H1 (cell line): Measurements from ENCODE around the gene ZFP14. TPM values are rescaled to one million over a fixed set of nuclear protein-coding genes. Genes with fewer than 3 reads are reported as not detected.

Experiments
- CTCF ChIA-PET: fragments of 300-600 bp; sonication (Branson Sonifier 250); formaldehyde crosslinking; loops from one replicate; lab custom pipeline; 2021; ENCODE audit not compliant: partially characterized antibody; lab: Charles Lee
- POLR2A ChIA-PET: fragments of 300-600 bp; sonication (Branson Sonifier 250); formaldehyde crosslinking; loops from one replicate; lab custom pipeline; 2021; ENCODE audit warnings: inconsistent platforms; ENCODE audit not compliant: partially characterized antibody; lab: Charles Lee
- DNase-seq, 2 experiments: peaks; one replicate each; pipeline versions ENCODE4 v3.0.0 to v3.0.0-alpha.2; 2010 to 2022; ENCODE audit warnings: low spot score in 2 of 2, low read depth in 1 of 2, mixed read lengths in 1 of 2
- FAIRE-seq: peaks from 2 replicates; lab custom pipeline; 2011; peaks lifted over from hg19 to GRCh38; lab: Jason Lieb, UNC
- H2AFZ ChIP-seq: 2 replicates; pipeline ENCODE4 v1.8.1; 2012; ENCODE audit warnings: low read length, inconsistent platforms
- H2AK5ac ChIP-seq: 2 replicates; pipeline ENCODE4 v1.6.1; 2013; ENCODE audit warnings: low read depth, low read length
- H2BK120ac ChIP-seq: replicated peaks from 2 replicates; pipeline ENCODE3; 2013; ENCODE audit warnings: low read depth, low read length, inconsistent platforms
- H2BK12ac ChIP-seq: 2 replicates; pipeline ENCODE4 v1.6.1; 2013; ENCODE audit warnings: low read depth, low read length
- H2BK15ac ChIP-seq: 2 replicates; pipeline ENCODE4 v1.6.1; 2013; ENCODE audit warnings: low read length
- H2BK20ac ChIP-seq: 2 replicates; pipeline ENCODE4 v1.6.1; 2013; ENCODE audit warnings: low read length
- H2BK5ac ChIP-seq: 2 replicates; pipeline ENCODE4 v1.6.1; 2013; ENCODE audit warnings: low read depth, low read length
- H3K14ac ChIP-seq: 2 replicates; pipeline ENCODE4 v1.6.1; 2013; ENCODE audit warnings: inconsistent platforms; ENCODE audit not compliant: insufficient read length
- H3K18ac ChIP-seq: 2 replicates; pipeline ENCODE4 v1.6.1; 2013; ENCODE audit warnings: low read length; ENCODE audit errors: extremely low read depth
- H3K23ac ChIP-seq: 2 replicates; pipeline ENCODE4 v1.6.1; 2013; ENCODE audit warnings: inconsistent platforms; ENCODE audit not compliant: insufficient read length
- H3K23me2 ChIP-seq: 2 replicates; pipeline ENCODE4 v1.6.1; 2013; ENCODE audit warnings: low read depth, low read length
- H3K27ac ChIP-seq: 2 replicates; pipeline ENCODE4 v1.6.1; 2011; ENCODE audit warnings: low read depth, low read length, inconsistent platforms
- H3K27me3 ChIP-seq, 4 experiments: replicated peaks in 1 of 4; 1 replicate in 1 of 4; 2 replicates in 3 of 4; pipeline versions ENCODE4 v1.6.1 to v1.8.1; 2011 to 2013; ENCODE audit warnings: low read length in 3 of 4, mild to moderate bottlenecking in 3 of 4, inconsistent platforms in 2 of 4, mixed read lengths in 2 of 4, moderate library complexity in 1 of 4; ENCODE audit not compliant: control insufficient read depth in 3 of 4, insufficient read depth in 3 of 4; ENCODE audit errors: extremely low read depth in 1 of 4
- H3K36me3 ChIP-seq, 4 experiments: 2 replicates each; pipeline versions ENCODE4 v1.6.1 to v1.8.1; 2011 to 2013; ENCODE audit warnings: mild to moderate bottlenecking in 4 of 4, low read length in 3 of 4, moderate library complexity in 2 of 4, control low read depth in 1 of 4, inconsistent platforms in 1 of 4; ENCODE audit not compliant: insufficient read depth in 4 of 4, control insufficient read depth in 2 of 4
- H3K4ac ChIP-seq: replicated peaks from 2 replicates; pipeline ENCODE3; 2013; ENCODE audit warnings: low read length, low read depth, mixed read lengths, inconsistent platforms; ENCODE audit not compliant: insufficient read length
- H3K4me1 ChIP-seq, 4 experiments: replicated peaks in 1 of 4; 1 replicate in 1 of 4; 2 replicates in 3 of 4; pipeline versions ENCODE4 v1.6.1 to v1.8.1; 2011 to 2013; ENCODE audit warnings: low read length in 3 of 4, inconsistent platforms in 2 of 4, mixed read lengths in 1 of 4; ENCODE audit not compliant: insufficient read depth in 4 of 4, control insufficient read depth in 3 of 4
- H3K4me2 ChIP-seq, 2 experiments: 2 replicates each; pipeline versions ENCODE4 v1.6.1 to v1.8.1; 2011 to 2013; ENCODE audit warnings: low read depth in 2 of 2, low read length in 2 of 2, control low read depth in 1 of 2, inconsistent platforms in 1 of 2, mild to moderate bottlenecking in 1 of 2; ENCODE audit not compliant: insufficient read depth in 1 of 2
- H3K4me3 ChIP-seq, 4 experiments: fragments of 200-600, 300-600 bp in 1 of 4; sonication (generic), shearing (Covaris generic), sonication (Bioruptor Twin) in 1 of 4; 2 replicates each; pipeline versions ENCODE4 v1.5.1 to v1.8.1; 2011 to 2016; ENCODE audit warnings: low read length in 4 of 4, low read depth in 3 of 4, control low read depth in 2 of 4, inconsistent platforms in 2 of 4, mild to moderate bottlenecking in 2 of 4, mixed read lengths in 1 of 4, moderate library complexity in 1 of 4; ENCODE audit not compliant: insufficient read depth in 2 of 4; ENCODE audit errors: extremely low read depth in 1 of 4
- H3K56ac ChIP-seq: replicated peaks from 2 replicates; pipeline ENCODE3; 2013; ENCODE audit warnings: low read depth, mild to moderate bottlenecking, mixed read lengths, low read length, inconsistent platforms; ENCODE audit not compliant: insufficient read length
- H3K79me1 ChIP-seq: 2 replicates; pipeline ENCODE4 v1.6.1; 2013; ENCODE audit warnings: low read depth, low read length, control low read depth
- H3K79me2 ChIP-seq, 2 experiments: 2 replicates each; pipeline versions ENCODE4 v1.6.1 to v1.8.1; 2012 to 2013; ENCODE audit warnings: low read length in 2 of 2, mild to moderate bottlenecking in 2 of 2, inconsistent platforms in 1 of 2; ENCODE audit not compliant: insufficient read depth in 2 of 2, control insufficient read depth in 1 of 2
- H3K9ac ChIP-seq, 4 experiments: replicated peaks in 1 of 4; 1 replicate in 1 of 4; 2 replicates in 3 of 4; pipeline versions ENCODE4 v1.6.1 to v1.8.1; 2011 to 2013; ENCODE audit warnings: low read depth in 3 of 4, low read length in 3 of 4, control low read depth in 2 of 4, mild to moderate bottlenecking in 2 of 4, moderate library complexity in 2 of 4, inconsistent platforms in 1 of 4; ENCODE audit errors: extremely low read depth in 1 of 4
- H3K9me3 ChIP-seq, 2 experiments: 2 replicates each; pipeline versions ENCODE4 v1.6.1 to v1.8.1; 2012 to 2013; ENCODE audit warnings: mild to moderate bottlenecking in 2 of 2, moderate library complexity in 2 of 2, control low read depth in 1 of 2, inconsistent platforms in 1 of 2, low read depth in 1 of 2, low read length in 1 of 2, mixed read lengths in 1 of 2; ENCODE audit not compliant: insufficient read depth in 2 of 2
- H4K20me1 ChIP-seq, 2 experiments: replicated peaks in 1 of 2; 2 replicates each; pipeline versions ENCODE3 to v1.8.1; 2011 to 2013; ENCODE audit warnings: inconsistent platforms in 2 of 2, low read length in 2 of 2, mild to moderate bottlenecking in 1 of 2; ENCODE audit not compliant: insufficient read depth in 2 of 2, control insufficient read depth in 1 of 2
- H4K5ac ChIP-seq: 2 replicates; pipeline ENCODE4 v1.6.1; 2013; ENCODE audit warnings: low read length, low read depth, mixed read lengths, inconsistent platforms; ENCODE audit not compliant: insufficient read length
- H4K8ac ChIP-seq: 2 replicates; pipeline ENCODE4 v1.8.0; 2013; ENCODE audit warnings: mild to moderate bottlenecking, moderate library complexity, low read length, inconsistent platforms; ENCODE audit not compliant: insufficient read depth; ENCODE audit errors: extremely low read depth
- H4K91ac ChIP-seq: replicated peaks from 2 replicates; pipeline ENCODE3; 2013; ENCODE audit warnings: low read length, mixed read lengths, inconsistent platforms; ENCODE audit not compliant: insufficient read length
- ASH2L ChIP-seq: fragments of 200-600, 300-600 bp; sonication (generic); IDR thresholded peaks from one replicate; pipeline ENCODE4 v1.7.1; 2017; ENCODE audit warnings: low read length
- BRCA1 ChIP-seq: IDR thresholded peaks from 2 replicates; pipeline ENCODE4 v1.6.1; 2012; ENCODE audit warnings: low read depth, low read length, improper control_type of control experiment
- HDAC2 ChIP-seq, 2 experiments: fragments of 300-600 bp in 1 of 2; sonication (generic) in 1 of 2; IDR thresholded peaks; 2 replicates each; pipeline ENCODE4 v1.6.1; 2011 to 2012; ENCODE audit warnings: low read depth in 2 of 2, low read length in 2 of 2, mild to moderate bottlenecking in 2 of 2, moderate library complexity in 2 of 2, borderline replicate concordance in 1 of 2, inconsistent platforms in 1 of 2
- HDAC6 ChIP-seq: IDR thresholded peaks from one replicate; pipeline ENCODE4 v1.7.1; 2012; ENCODE audit warnings: low read depth, mild to moderate bottlenecking, inconsistent platforms, low read length, moderate library complexity
- POLR2A ChIP-seq, 2 experiments: IDR thresholded peaks; 1 replicate in 1 of 2; 2 replicates in 1 of 2; pipeline ENCODE4 v1.6.1; 2011; ENCODE audit warnings: low read depth in 2 of 2, low read length in 2 of 2, mild to moderate bottlenecking in 2 of 2; ENCODE audit errors: control extremely low read depth in 1 of 2
- POU5F1 ChIP-seq: IDR thresholded peaks from 2 replicates; pipeline ENCODE4 v1.6.1; 2011; ENCODE audit warnings: low read depth, mild to moderate bottlenecking, low read length, moderate library complexity
- RFX5 ChIP-seq: IDR thresholded peaks from 2 replicates; pipeline ENCODE4 v1.6.1; 2011; ENCODE audit warnings: low read depth, low read length, improper control_type of control experiment, borderline replicate concordance
- RXRA ChIP-seq: IDR thresholded peaks from 2 replicates; pipeline ENCODE4 v1.6.1; 2011; ENCODE audit warnings: low read depth, mild to moderate bottlenecking, low read length, moderate library complexity; ENCODE audit not compliant: insufficient read depth
- SP1 ChIP-seq: IDR thresholded peaks from 2 replicates; pipeline ENCODE4 v1.6.1; 2011; ENCODE audit warnings: low read depth, low read length
- TAF1 ChIP-seq: IDR thresholded peaks from 2 replicates; pipeline ENCODE4 v1.6.1; 2011; ENCODE audit warnings: mild to moderate bottlenecking, low read depth, low read length
- TAF7 ChIP-seq: optimal IDR thresholded peaks from 2 replicates; pipeline ENCODE3; 2011; ENCODE audit warnings: low read depth, mild to moderate bottlenecking, inconsistent platforms, low read length, moderate library complexity, borderline replicate concordance
- WGBS, 2 experiments: shearing (Covaris generic) in 1 of 2; methylation state at CpG; one replicate each; pipeline versions ENCODE4 v1.1.6 to v1.1.7; 2013 to 2015; ENCODE audit warnings: low lambda C conversion rate in 2 of 2, mixed read lengths in 2 of 2, inconsistent platforms in 1 of 2, low coverage in 1 of 2, missing lambda C conversion rate in 1 of 2; ENCODE audit not compliant: insufficient replicate concordance in 2 of 2, insufficient coverage in 1 of 2, insufficient read length in 1 of 2; ENCODE audit errors: extremely low coverage in 1 of 2, missing lambda C conversion rate in 1 of 2; 5-methylcytosine and 5-hydroxymethylcytosine counted together
- polyA plus RNA-seq, 7 experiments: library from polyadenylated mRNA; depleted of rRNA in 3 of 7; stranded (reverse) in 5 of 7; unstranded in 2 of 7; fragments of >200 nt in 5 of 7; fragments of 200-250 nt in 2 of 7; gene quantifications; 1 replicate in 5 of 7; 2 replicates in 1 of 7; 4 replicates in 1 of 7; pipeline versions ENCODE4 v1.2.1 to v1.2.3, GENCODE V29; 2011 to 2013; ENCODE audit warnings: missing spikeins in 2 of 7, mixed read lengths in 2 of 7
- total RNA-seq: library from RNA; stranded (reverse); fragmentation: NEBNext Ultra II Directional; extraction: Animal tissue kit (Norgen Biotek cat#: 25700); gene quantifications from 2 replicates; pipeline ENCODE4 v1.2.1, GENCODE V29; 2021
- TF ChIP-seq, protein P1 (sequence below), 3 experiments: IDR thresholded peaks; 1 replicate in 2 of 3; 2 replicates in 1 of 3; pipeline versions ENCODE4 v1.5.1 to v1.6.1; 2011; ENCODE audit warnings: low read length in 3 of 3, mild to moderate bottlenecking in 3 of 3, inconsistent platforms in 2 of 3, low read depth in 1 of 3, moderate library complexity in 1 of 3; ENCODE audit not compliant: insufficient read depth in 1 of 3; ENCODE audit errors: control extremely low read depth in 1 of 3

Gene ZFP14
- total and polyA plus RNA-seq, 2 of the 8 experiments (the other 6 are each of a cell fraction or from before 2014, with no cell fraction given) = 1.7 to 8.2 TPM

DNA sequence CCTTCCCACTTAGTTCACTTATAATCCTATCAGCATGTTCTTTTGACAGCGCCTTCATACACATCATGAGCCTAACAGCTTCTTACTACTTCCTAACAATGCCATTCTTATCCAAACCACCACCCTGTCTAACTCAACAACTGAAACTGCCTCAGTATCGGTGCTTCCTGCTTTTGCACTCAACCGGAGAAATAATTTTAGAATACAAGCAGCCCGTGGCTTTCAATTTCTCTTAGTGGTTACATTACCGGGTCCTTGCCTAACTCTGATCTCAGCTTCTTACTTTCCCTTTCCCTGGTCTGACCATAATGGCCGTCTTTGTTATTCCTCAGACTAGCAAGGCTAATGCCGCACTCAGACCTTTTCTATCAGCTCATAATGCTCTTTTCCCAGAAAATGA, 22.5 kb upstream of the ZFP14 start:
- DNase-seq = no peak
- Histone ChIP-seq H3K27me3 (no peaks in the 10 kb centered on the region), H2BK12ac (no peak overlapping the region), H3K79me2 (no peaks in the 10 kb centered on the region), H4K8ac (no peak overlapping the region), H2AK5ac (no peak overlapping the region), H3K56ac (no peak overlapping the region), H3K79me1 (no peaks in the 10 kb centered on the region), H3K4me1 (no peaks in the 10 kb centered on the region), H3K18ac (no peak overlapping the region), H4K91ac (no peak overlapping the region), H2BK120ac (no peak overlapping the region), H4K20me1 (no peaks in the 10 kb centered on the region), H3K4me2 (no peak overlapping the region), H3K9ac (no peak overlapping the region), H3K14ac (no peak overlapping the region), H3K4me3 (no peak overlapping the region), H2BK5ac (no peak overlapping the region), H3K4ac (no peak overlapping the region), H3K27ac (no peak overlapping the region), H3K36me3 (peaks cover 7 to 67% (median 45%) of the 10 kb centered on the region in 4 experiments; a peak in 6 of 8 replicates), H3K23me2 (no peaks in the 10 kb centered on the region), H2BK20ac (no peak overlapping the region), H4K5ac (no peak overlapping the region), H3K23ac (no peak overlapping the region), H2AFZ (no peak overlapping the region), H2BK15ac (no peak overlapping the region), H3K9me3 (peaks cover 4 to 9% of the 10 kb centered on the region in 2 experiments; a peak in 1 of 4 replicates)
- no peak for FAIRE-seq
- WGBS, 2 experiments = 94% methylated on average over 7 of the region's 7 CpGs; no CpG with 5 or more reads in 1 of the 2 experiments
- TF ChIP-seq SP1 (no peak), RFX5 (no peak), BRCA1 (no peak), HDAC6 (no peak), TAF1 (no peak), TAF7 (no peak), POU5F1 (no peak), HDAC2 (IDR thresholded peaks at IDR 0.05; ENCODE audit: borderline replicate concordance in 1 of 2, low read depth in 2 of 2, low read length in 2 of 2) (no peak), RXRA (no peak), POLR2A (IDR thresholded peaks at IDR 0.05; ENCODE audit: control extremely low read depth in 1 of 2, low read depth in 2 of 2, low read length in 2 of 2) (no peak), ASH2L (no peak)
- TF ChIP-seq, protein P1, sequence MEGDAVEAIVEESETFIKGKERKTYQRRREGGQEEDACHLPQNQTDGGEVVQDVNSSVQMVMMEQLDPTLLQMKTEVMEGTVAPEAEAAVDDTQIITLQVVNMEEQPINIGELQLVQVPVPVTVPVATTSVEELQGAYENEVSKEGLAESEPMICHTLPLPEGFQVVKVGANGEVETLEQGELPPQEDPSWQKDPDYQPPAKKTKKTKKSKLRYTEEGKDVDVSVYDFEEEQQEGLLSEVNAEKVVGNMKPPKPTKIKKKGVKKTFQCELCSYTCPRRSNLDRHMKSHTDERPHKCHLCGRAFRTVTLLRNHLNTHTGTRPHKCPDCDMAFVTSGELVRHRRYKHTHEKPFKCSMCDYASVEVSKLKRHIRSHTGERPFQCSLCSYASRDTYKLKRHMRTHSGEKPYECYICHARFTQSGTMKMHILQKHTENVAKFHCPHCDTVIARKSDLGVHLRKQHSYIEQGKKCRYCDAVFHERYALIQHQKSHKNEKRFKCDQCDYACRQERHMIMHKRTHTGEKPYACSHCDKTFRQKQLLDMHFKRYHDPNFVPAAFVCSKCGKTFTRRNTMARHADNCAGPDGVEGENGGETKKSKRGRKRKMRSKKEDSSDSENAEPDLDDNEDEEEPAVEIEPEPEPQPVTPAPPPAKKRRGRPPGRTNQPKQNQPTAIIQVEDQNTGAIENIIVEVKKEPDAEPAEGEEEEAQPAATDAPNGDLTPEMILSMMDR (IDR thresholded peaks at IDR 0.05; ENCODE audit: control extremely low read depth in 1 of 3, insufficient read depth in 1 of 3, low read depth in 1 of 3, low read length in 3 of 3) = no peak
- ChIA-PET POLR2A (no interaction called here), CTCF (no interaction called here)
